HG02588 (cell line): ENCODE measurements around the gene CAMK1G.

Source experiments
- ATAC-seq: cut with Tn5 transposase; IDR thresholded peaks from one replicate; pipeline ENCODE4 v1.9.1; 2021; ENCODE audit warnings: mild to moderate bottlenecking, moderate library complexity; ENCODE audit not compliant: unreplicated experiment

The CAMK1G gene

GRCh38 chr1:209633335-209633997, 50.0 kb downstream of the CAMK1G start:
- ATAC-seq, result no peak

- ATAC-seq, result no peak
These were observed 50.7 kb downstream of the CAMK1G start for GRCh38 chr1:209634005-209634737.

- no peak for ATAC-seq
These were observed 52.3 kb downstream of the CAMK1G start for GRCh38 chr1:209635850-209636249.

- no peak for ATAC-seq
These were observed 58.3 kb downstream of the CAMK1G start for GRCh38 chr1:209641832-209642172.

- no peak for ATAC-seq
These were observed 59.3 kb downstream of the CAMK1G start for GRCh38 chr1:209642816-209643215.

- ATAC-seq, result no peak
These were observed 59.9 kb downstream of the CAMK1G start for GRCh38 chr1:209643285-209644020.

- ATAC-seq, result no peak
These were observed 62.3 kb downstream of the CAMK1G start for GRCh38 chr1:209645574-209646452.

GRCh38 chr1:209646558-209646957, 63.0 kb downstream of the CAMK1G start:
- ATAC-seq, result no peak

- no peak for ATAC-seq
These were observed 63.6 kb downstream of the CAMK1G start for GRCh38 chr1:209647156-209647555.

- ATAC-seq, result no peak
These were observed 64.8 kb downstream of the CAMK1G start for GRCh38 chr1:209648346-209648745.

- no peak for ATAC-seq
These were observed 65.6 kb downstream of the CAMK1G start for GRCh38 chr1:209648931-209649776.

GRCh38 chr1:209650454-209650853, 66.9 kb downstream of the CAMK1G start:
- ATAC-seq, result no peak

- peak; percentile 58 for ATAC-seq
These were observed 67.6 kb downstream of the CAMK1G start for GRCh38 chr1:209651138-209651587.

- no peak for ATAC-seq
These were observed 68.7 kb downstream of the CAMK1G start, which contains the start of gene LAMB3 for GRCh38 chr1:209652121-209652735. TSS of gene LAMB3 (minus strand) at chr1:209652425. CDS start at chr1:209650944, 1,481 bp downstream.

GRCh38 chr1:209652873-209653401, 69.4 kb downstream of the CAMK1G start:
- no peak for ATAC-seq

GRCh38 chr1:209653915-209654351, 70.4 kb downstream of the CAMK1G start:
- no peak for ATAC-seq

- ATAC-seq, result no peak
These were observed 72.1 kb downstream of the CAMK1G start for GRCh38 chr1:209655411-209656231.
